Measurements from ENCODE around the gene GADD45G.

The GADD45G gene

DNA sequence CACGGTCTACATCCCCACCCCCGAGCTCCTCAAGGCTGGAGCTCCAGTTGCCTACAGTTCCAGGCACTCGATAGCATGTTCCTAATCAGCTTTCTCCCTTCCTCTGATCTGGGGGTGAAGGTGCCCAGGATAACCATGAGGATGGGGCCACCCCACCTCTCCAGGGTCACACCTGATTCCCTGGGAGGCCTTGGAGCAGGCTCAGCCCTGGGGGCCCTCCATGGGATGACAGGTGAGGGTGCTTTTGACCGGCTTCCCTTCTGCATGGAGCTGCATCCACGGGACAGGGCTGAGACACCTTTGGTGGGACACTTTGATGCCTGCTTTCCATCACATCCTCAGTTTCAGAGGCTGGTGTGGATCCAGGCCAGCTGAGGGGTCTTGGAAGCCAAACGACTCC is 28.6 kb downstream of the GADD45G start:
- TF ChIP-seq CTCF (IDR thresholded peaks at IDR 0.05; ENCODE audit: low read depth, low read length, missing control alignments), result no peak

DNA sequence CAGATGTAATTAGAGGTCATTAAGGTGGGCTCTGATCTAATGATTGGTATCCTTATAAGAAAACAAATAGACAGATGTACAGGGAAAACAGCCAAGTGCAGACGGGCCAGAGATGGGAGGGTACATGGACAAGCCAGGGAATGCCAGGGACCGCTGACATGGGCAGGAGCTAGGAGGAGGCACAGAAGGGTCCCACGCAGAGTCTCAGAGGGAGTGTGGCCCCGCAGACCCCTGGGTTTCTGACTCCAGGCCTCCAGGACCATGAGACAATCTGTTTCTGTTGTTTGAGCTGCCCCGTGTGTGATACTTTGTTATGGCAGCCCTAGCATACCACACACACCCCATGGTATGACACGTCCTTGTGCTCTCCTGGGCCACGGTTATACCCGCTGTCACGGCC is 29.1 kb downstream of the GADD45G start:
- in situ Hi-C loops (cut with HindIII; ENCODE audit: low pct_ligation_motif_present, low sequenced_read_pairs), result no loop called here
- no peaks in the 10 kb centered on the region for H3K27me3 ChIP-seq (replicated peaks)
- no peak for TF ChIP-seq CTCF (IDR thresholded peaks at IDR 0.05; ENCODE audit: low read depth, low read length, missing control alignments)
- no peak overlapping the region for H3K4me3 ChIP-seq (ENCODE audit: low read depth, low read length)
- H3K27ac ChIP-seq, result no peak overlapping the region
- no peak for DNase-seq
- H3K36me3 ChIP-seq (replicated peaks), result no peaks in the 10 kb centered on the region

More for the DNA sequence above, 28.6 kb downstream of the GADD45G start:
- Histone ChIP-seq H3K27me3 (replicated peaks) (no peaks in the 10 kb centered on the region), H3K4me3 (ENCODE audit: low read depth, low read length) (no peak overlapping the region), H3K27ac (no peak overlapping the region), H3K36me3 (replicated peaks) (no peaks in the 10 kb centered on the region)
- DNase-seq, result no peak
- in situ Hi-C loops (cut with HindIII; ENCODE audit: low pct_ligation_motif_present, low sequenced_read_pairs), result no loop called here

- DNase-seq, result peak; percentile 11
- no peak overlapping the region for H3K27ac ChIP-seq
- in situ Hi-C loops (cut with HindIII; ENCODE audit: low pct_ligation_motif_present, low sequenced_read_pairs), result no loop called here
- TF ChIP-seq CTCF (IDR thresholded peaks at IDR 0.05; ENCODE audit: low read depth, low read length, missing control alignments), result no peak
- no peak overlapping the region for H3K4me3 ChIP-seq (ENCODE audit: low read depth, low read length)
- H3K27me3 ChIP-seq (replicated peaks), result no peaks in the 10 kb centered on the region
- no peaks in the 10 kb centered on the region for H3K36me3 ChIP-seq (replicated peaks)
Observed at GRCh38 chr9:89634995-89635742, 30.4 kb downstream of the GADD45G start.

- DNase-seq, result no peak
- no peaks in the 10 kb centered on the region for H3K27me3 ChIP-seq (replicated peaks)
- H3K27ac ChIP-seq, result no peak overlapping the region
- in situ Hi-C loops (cut with HindIII; ENCODE audit: low pct_ligation_motif_present, low sequenced_read_pairs), result no loop called here
- no peak for TF ChIP-seq CTCF (IDR thresholded peaks at IDR 0.05; ENCODE audit: low read depth, low read length, missing control alignments)
- no peak overlapping the region for H3K4me3 ChIP-seq (ENCODE audit: low read depth, low read length)
- no peaks in the 10 kb centered on the region for H3K36me3 ChIP-seq (replicated peaks)
Observed at GRCh38 chr9:89635816-89636215, 31.0 kb downstream of the GADD45G start.

- DNase-seq, result no peak
- no peaks in the 10 kb centered on the region for H3K36me3 ChIP-seq (replicated peaks)
- no peak for TF ChIP-seq CTCF (IDR thresholded peaks at IDR 0.05; ENCODE audit: low read depth, low read length, missing control alignments)
- in situ Hi-C loops (cut with HindIII; ENCODE audit: low pct_ligation_motif_present, low sequenced_read_pairs), result no loop called here
- no peak overlapping the region for H3K27ac ChIP-seq
- no peaks in the 10 kb centered on the region for H3K27me3 ChIP-seq (replicated peaks)
- H3K4me3 ChIP-seq (ENCODE audit: low read depth, low read length), result no peak overlapping the region
Observed at GRCh38 chr9:89637787-89638186, 33.0 kb downstream of the GADD45G start.

DNA sequence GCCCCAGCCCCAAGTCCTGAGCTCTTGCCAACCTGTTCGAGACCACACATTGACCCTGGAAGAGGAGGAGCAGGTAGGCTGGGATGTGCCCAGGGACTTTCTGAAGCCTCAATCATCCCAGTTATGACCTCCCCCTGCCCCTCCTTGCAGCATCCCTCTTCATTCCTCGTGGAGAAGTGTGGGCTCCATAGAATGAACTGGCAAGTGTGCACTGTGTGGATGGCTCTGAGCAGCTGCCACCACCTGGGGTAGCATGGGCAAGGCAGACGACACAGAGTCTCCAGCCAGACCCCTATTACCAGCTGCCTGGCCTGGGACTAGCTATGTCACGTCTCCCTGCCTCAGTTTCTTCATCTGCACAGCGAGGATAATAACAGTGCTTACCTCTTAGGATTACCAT is 33.5 kb downstream of the GADD45G start:
- no peak overlapping the region for H3K27ac ChIP-seq
- DNase-seq, result no peak
- in situ Hi-C loops (cut with HindIII; ENCODE audit: low pct_ligation_motif_present, low sequenced_read_pairs), result no loop called here
- no peak for TF ChIP-seq CTCF (IDR thresholded peaks at IDR 0.05; ENCODE audit: low read depth, low read length, missing control alignments)
- no peaks in the 10 kb centered on the region for H3K36me3 ChIP-seq (replicated peaks)
- no peak overlapping the region for H3K4me3 ChIP-seq (ENCODE audit: low read depth, low read length)
- no peaks in the 10 kb centered on the region for H3K27me3 ChIP-seq (replicated peaks)

Measured in brain microvascular endothelial cell (primary cell).